HG03457 (cell line): ENCODE measurements around the gene CITED4.

ENCODE experiments used
- ATAC-seq: cut with Tn5 transposase; IDR thresholded peaks from one replicate; pipeline ENCODE4 v1.9.1; 2021; ENCODE audit warnings: moderate number of reproducible peaks; ENCODE audit not compliant: unreplicated experiment

Gene CITED4

GRCh38 chr1:40837601-40838000, 24.6 kb downstream of the CITED4 start:
- ATAC-seq = no peak

DNA sequence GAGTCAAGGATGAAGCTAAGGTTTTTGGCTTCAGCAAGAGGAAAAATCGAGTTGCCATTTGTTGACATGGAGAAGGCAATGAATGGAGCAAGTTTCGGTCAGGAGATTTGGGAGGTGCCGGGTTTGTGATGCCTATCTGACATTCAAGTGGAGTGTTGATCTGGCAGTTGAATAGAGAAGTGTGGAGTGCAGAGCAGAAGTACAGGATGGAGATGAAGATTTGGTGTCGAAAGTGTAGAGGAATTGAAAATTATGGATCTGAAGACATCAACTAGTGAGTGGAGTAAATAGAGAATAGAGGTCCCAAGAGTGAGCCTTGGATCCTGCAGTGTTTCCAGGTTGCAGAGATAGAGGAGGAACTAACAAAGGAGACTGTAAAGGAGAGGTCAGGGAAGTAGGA, 25.9 kb downstream of the CITED4 start:
- no peak for ATAC-seq

DNA sequence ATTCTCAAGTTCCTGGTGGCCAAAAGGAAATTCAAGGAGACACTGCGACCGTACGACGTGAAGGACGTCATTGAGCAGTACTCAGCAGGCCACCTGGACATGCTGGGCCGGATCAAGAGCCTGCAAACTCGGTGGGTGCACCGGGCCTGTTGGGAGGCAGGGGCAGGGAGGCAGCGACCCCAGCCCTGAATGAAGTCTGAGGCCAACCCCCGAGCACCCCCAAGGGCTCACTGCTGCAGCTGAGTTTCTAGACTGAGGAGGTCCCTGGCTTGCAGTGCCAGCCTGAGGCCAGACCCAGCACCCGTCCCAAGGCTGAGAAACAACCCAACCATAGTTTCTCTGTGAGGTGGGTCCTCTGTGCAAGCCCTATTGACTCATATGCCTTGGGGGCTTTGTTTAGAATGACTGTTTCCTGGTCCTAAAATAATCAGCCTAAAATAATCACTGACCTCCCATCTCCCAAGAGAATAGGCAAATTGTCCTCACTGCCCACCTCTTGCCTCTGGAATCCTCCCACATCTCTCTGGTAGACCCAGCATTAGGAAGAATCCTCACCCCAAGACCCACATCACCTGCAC, 27.1 kb downstream of the CITED4 start:
- ATAC-seq = no peak

DNA sequence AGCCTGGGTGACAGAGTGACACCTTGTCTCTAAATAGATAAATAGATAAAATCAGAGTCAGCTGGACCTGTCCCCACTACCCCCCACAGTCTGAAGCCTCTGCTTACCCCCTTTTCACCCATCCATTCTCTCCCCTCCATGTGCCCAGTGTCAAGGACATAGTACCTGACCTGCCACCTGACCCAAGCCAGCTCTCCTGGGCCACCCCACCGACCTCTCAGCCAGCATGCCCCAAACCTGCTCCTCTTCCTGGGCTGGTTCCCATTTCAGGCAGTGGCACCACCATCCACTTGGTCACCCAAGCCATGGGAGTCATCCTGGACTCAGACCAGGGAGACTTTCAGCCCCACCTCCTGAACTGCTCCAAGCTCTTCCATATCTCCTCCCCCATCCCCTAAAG, 28.2 kb downstream of the CITED4 start:
- ATAC-seq = no peak

GRCh38 chr1:40831001-40831732, 31.0 kb downstream of the CITED4 start:
- no peak for ATAC-seq

DNA sequence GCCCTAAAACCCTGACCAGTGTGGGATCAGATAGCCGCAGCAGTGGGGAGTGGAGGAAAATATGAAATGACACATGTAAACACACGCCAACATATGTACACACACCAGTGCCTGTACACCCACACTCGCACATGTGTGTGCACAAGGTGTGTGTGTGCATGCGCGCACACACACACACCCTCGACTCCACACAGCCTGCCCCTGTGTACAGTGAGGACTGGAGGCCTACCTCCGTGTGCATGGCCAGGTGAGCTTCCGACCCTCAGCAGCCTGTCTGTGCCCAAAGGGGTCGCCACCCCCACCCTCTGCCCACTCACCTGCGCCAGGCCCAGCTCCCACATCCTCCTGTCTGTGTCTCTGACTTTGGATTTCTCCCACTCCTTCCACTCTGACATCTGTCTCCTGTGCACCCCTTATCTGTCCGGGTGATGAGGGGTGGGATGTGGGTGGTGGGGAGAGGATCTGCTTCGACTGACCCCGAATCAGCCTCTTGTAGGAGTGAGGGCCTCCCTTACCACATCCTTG, 31.7 kb downstream of the CITED4 start:
- ATAC-seq = no peak

GRCh38 chr1:40829631-40830245, 32.4 kb downstream of the CITED4 start:
- no peak for ATAC-seq

DNA sequence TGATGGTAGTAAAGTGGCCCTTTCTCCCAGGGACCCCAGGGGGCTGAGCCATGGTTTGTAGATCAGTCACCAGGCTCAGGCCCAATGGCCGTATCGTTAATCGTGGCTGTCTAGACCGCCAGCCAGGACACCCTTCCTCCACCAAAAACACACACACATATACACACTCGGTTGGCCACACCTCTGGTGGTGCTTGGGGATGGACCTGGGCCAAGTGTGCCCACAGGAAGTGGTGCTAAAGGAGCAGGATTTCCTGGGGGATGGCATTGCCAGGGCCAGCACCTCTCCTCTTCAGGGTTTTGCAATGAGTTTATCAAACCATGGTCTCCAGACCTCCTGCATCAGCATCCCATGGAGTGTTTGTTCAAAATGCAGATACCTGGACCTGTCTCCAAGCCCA, 36.2 kb downstream of the CITED4 start:
- no peak for ATAC-seq

- ATAC-seq = no peak
Observed at GRCh38 chr1:40825435-40825788, 36.8 kb downstream of the CITED4 start.

DNA sequence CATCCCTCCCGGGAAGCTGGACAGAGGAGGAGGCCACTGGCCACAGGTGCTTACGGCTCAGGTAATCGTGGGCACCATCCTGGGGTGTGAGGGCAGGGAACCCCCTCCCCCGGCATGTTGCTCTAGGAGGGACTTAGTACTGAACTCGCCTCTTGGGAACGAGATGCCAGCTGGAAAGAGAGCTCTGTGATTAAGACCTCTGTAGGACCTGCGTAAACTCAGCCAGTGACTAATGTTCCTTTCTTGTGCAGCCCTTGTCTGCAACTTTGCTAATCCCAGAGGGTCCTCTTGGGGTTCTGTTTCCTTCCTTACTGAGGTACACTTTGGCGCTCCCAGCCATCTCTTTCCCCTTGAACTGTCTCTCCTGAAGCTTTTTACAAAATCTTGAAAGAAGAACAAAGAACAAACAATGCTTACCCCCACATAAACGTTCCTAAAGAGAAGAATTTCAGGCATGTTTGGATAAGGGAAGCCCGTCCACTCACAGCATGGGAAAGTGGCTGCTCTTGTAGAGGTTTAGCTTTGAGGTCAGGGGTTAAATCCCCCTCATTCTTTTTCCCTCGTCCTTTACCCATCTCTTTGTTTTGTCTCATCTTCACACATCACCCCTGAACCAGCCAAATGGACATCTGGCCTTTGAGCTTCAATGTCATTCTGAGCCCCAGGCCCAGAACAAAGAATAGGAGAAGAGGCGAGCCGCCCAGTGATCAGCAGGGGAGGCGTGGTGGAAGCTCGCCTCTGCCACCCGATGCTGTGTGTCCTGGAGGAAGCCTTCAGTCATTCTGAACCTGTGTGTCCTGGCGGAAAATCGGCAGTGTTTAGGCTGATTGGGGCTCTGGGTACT, 37.4 kb downstream of the CITED4 start:
- ATAC-seq = no peak

DNA sequence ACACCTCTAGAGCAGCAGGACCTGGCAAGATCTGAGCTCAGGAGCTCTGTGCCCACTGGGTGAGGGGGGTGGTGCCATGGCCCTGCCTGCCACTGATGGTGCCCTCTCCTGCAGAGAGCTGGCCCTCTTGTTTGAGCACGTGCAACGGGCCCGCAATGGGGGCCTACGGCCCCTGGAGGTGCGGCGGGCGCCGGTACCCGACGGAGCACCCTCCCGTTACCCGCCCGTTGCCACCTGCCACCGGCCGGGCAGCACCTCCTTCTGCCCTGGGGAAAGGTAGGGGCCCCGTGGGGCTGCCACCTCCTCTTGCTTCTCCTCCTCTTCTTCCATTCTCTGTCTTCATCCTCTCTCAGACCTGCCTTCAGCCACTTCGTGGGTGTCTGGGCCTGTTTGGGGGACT, 38.2 kb downstream of the CITED4 start:
- ATAC-seq = no peak

- no peak for ATAC-seq
Observed at GRCh38 chr1:40823345-40823744, 38.8 kb downstream of the CITED4 start.

GRCh38 chr1:40822890-40823289, 39.3 kb downstream of the CITED4 start:
- no peak for ATAC-seq

DNA sequence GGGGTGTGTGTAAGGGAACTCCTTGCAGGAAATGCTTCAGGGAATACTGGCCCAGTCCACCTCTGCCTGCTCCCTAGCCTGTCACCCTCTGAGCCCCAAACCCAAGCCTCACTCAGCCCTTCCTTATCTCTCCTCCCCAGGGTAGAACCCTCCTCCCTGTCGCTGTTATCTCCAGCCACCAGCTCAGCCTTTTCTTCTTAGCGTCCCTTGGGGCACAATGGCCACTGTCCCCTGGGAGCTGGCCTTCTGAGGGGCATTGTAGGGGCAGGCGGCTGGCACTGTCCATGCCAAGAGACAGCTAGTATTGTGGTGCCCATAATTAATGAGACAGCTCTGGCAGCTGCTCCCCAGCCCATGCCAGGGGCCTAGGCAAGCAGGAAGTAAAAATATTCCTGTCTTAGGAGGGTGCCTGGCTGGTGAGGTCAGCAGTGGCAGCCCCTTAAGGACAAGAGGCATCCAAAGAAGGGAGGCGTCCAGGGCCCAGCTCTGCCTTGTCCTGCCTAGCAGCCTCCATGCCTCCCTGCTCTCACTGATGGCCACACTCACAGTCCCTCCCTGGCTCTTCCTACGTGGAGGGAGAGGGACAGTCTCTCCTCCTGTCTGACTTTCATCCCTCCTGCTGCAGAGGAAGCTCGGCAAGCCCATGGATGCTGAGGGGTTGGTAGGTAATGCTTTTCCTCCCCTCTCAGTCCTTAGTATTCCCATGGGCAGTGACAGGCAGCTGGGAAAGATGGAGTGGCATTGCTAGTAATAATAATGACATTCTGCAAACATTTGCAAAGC, 41.1 kb downstream of the CITED4 start:
- no peak for ATAC-seq

DNA sequence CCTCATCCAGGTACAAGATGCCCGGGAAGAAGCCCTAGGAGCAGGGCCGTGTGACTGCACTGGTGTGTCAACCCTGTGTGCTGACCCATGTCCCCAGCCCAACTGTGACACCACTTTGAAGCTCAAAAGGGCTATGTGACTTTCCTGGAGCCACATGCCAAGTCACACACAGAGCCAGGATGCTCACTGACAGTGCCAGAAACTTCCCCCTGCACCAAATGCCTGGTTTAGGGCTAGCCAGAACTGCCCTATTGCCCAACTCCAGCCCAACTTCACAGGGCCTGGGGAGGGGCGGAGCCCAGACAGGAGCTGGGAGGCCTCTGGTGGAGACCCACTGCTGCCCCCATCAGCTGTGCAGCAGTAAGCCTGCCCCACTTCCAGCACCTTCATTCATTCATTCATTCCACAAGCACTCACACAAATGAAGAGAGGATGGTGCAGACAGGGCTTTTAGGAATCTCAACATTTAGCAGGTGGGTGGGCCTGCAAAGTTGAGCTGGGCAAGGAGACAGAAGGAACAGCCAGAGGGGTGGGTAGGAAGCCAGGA, 41.8 kb downstream of the CITED4 start:
- ATAC-seq = no peak

DNA sequence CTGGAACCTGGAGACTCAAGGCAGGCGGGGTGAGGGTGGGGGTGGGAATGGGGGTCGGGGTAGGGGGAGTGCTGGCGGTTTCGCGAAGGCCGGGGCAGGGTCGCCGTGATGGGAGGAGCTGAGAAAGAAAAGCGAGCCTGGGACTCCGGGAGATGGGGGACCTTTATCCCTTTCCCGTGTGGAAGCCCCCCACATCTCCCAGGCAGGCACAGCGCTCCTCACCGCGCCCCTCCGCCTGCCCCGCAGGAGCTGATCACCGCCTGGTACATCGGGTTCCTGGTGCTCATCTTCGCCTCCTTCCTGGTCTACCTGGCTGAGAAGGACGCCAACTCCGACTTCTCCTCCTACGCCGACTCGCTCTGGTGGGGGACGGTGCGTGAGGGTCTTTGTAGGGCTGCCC, 43.1 kb downstream of the CITED4 start:
- ATAC-seq = no peak

DNA sequence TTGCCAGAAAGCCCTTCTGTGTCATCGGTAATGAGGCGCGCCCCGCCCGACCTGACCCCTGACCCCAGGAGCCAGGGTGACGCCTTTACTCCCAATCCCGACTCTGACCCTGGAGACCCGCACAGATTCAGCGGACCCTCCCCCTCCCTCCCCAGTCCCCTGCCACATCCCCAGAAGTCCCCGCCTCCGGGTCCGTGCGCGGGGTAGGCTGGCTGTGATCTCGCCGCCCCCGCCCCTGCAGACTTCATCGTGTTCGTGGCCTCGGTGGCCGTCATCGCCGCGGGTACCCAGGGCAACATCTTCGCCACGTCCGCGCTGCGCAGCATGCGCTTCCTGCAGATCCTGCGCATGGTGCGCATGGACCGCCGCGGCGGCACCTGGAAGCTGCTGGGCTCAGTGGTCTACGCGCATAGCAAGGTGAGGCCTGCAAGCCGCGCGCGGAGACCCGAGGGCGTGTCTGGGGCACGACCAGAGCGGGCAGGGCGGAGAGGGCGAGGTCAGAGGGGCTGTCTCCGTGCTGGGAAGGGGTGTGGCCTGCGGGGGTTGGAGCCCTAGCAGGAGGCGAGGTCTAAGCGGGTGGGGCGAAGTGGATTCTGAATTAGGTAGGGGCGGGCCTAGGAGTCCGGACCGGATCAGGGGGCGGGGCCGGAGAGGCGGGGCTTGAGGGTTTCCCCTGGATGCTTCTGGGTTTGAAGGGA, 43.8 kb downstream of the CITED4 start:
- peak; percentile 51 for ATAC-seq

DNA sequence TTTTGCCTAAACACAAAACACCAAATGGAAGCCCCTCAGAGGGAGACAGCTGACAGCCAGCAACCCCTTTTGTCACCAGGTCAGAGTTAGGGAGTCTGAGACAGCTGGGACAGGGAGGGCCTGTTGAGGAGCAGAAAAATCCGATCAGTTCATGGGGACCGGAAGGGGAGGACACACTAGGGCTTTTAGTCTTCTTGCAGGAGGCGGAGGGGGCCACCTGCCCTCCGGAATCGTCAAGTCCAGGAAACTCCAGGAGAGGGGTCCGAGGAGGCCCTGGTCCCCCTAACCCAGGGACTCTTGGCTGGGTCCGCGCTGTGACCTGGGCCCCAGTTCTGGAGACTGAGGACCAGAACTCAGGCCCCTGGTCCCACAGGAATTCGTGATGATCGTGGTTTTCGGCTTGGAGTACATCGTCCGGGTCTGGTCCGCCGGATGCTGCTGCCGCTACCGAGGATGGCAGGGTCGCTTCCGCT, 44.3 kb downstream of the CITED4 start:
- ATAC-seq = no peak

GRCh38 chr1:40815420-40815819, 46.7 kb downstream of the CITED4 start:
- ATAC-seq = no peak
